SK-N-MC (cell line): ENCODE data around the gene MAP3K7CL.

ENCODE experiments used
- EZH2 ChIP-seq: fragments of 200-600 bp; sonication (generic); IDR thresholded peaks from one replicate; pipeline ENCODE4 v1.6.1; 2017; ENCODE audit warnings: antibody characterized with exemption
- FOXP2 ChIP-seq: optimal IDR thresholded peaks from 2 replicates; pipeline ENCODE3; 2011; ENCODE audit warnings: mild to moderate bottlenecking, moderate library complexity; ENCODE audit not compliant: insufficient read depth; ENCODE audit errors: extremely low read length, control extremely low read depth
- POLR2AphosphoS5 ChIP-seq: IDR thresholded peaks from 2 replicates; pipeline ENCODE4 v1.6.1; 2012; ENCODE audit warnings: mild to moderate bottlenecking, low read depth, low read length, borderline replicate concordance

DNA sequence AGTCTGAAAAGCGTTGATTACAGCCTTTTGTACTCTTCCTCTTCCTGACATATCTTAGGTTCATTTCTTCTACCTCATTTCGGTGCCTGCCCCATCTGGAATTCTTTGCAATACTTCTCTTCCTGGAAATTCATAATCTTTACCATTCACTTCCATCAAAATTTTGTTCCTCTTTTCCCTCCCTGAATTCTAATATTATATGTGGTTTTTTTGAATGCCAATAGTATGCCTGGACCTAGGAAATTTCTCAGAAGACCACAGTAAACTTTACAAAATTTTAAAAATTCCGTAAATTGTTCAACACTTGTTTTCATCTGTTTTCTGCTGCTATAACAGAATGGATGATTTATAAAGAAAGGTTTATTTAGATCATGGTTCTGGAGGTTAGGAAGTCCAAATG lies 76.8 kb downstream of the MAP3K7CL start:
- TF ChIP-seq POLR2AphosphoS5 (no peak), EZH2 (no peak), FOXP2 (no peak)
